ENCODE measurements around the gene TULP4.

DNA sequence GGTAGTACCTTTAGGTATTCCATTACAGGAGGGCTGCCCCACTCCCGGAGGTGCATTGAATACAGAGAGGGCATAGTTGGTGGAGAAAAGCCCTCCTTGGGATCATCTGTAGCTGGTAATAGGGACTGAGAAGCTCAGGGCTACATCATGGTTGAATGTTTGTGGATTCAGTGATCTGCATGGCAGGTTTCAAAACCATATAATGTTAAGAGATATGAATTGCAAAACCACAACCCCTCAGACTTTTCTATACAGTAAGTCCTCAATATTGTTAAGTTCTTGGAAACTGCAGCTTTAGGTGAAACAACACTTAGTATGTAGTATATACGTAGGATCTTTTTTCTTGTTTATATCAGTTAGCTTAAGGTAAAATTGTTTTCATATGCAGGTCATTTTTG, 11.3 kb downstream of the TULP4 start:
- TF ChIP-seq ZNF24 (tag by site-specific recombination; IDR thresholded peaks at IDR 0.05) (no peak), ZNF514 (tag by site-specific recombination; IDR thresholded peaks at IDR 0.05) (no peak), YY1 (tag by site-specific recombination; IDR thresholded peaks at IDR 0.05) (no peak), BCL11A (tag by site-specific recombination; IDR thresholded peaks at IDR 0.05; ENCODE audit: low read depth) (no peak), ZNF629 (tag by site-specific recombination; IDR thresholded peaks at IDR 0.05) (no peak), MYNN (tag by site-specific recombination; IDR thresholded peaks at IDR 0.05; ENCODE audit: borderline replicate concordance) (no peak), ZNF670 (tag by site-specific recombination; IDR thresholded peaks at IDR 0.05; ENCODE audit: low read depth) (no peak), ZNF10 (tag by site-specific recombination; IDR thresholded peaks at IDR 0.05) (no peak), ZNF140 (tag by site-specific recombination; IDR thresholded peaks at IDR 0.05) (no peak), ZNF146 (tag by site-specific recombination; IDR thresholded peaks at IDR 0.05) (no peak)
- TF ChIP-seq, protein P1, sequence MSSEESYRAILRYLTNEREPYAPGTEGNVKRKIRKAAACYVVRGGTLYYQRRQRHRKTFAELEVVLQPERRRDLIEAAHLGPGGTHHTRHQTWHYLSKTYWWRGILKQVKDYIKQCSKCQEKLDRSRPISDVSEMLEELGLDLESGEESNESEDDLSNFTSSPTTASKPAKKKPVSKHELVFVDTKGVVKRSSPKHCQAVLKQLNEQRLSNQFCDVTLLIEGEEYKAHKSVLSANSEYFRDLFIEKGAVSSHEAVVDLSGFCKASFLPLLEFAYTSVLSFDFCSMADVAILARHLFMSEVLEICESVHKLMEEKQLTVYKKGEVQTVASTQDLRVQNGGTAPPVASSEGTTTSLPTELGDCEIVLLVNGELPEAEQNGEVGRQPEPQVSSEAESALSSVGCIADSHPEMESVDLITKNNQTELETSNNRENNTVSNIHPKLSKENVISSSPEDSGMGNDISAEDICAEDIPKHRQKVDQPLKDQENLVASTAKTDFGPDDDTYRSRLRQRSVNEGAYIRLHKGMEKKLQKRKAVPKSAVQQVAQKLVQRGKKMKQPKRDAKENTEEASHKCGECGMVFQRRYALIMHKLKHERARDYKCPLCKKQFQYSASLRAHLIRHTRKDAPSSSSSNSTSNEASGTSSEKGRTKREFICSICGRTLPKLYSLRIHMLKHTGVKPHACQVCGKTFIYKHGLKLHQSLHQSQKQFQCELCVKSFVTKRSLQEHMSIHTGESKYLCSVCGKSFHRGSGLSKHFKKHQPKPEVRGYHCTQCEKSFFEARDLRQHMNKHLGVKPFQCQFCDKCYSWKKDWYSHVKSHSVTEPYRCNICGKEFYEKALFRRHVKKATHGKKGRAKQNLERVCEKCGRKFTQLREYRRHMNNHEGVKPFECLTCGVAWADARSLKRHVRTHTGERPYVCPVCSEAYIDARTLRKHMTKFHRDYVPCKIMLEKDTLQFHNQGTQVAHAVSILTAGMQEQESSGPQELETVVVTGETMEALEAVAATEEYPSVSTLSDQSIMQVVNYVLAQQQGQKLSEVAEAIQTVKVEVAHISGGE (tag by site-specific recombination; conservative IDR thresholded peaks at IDR 0.05; ENCODE audit: low read depth) = no peak
- TF ChIP-seq, protein P2, sequence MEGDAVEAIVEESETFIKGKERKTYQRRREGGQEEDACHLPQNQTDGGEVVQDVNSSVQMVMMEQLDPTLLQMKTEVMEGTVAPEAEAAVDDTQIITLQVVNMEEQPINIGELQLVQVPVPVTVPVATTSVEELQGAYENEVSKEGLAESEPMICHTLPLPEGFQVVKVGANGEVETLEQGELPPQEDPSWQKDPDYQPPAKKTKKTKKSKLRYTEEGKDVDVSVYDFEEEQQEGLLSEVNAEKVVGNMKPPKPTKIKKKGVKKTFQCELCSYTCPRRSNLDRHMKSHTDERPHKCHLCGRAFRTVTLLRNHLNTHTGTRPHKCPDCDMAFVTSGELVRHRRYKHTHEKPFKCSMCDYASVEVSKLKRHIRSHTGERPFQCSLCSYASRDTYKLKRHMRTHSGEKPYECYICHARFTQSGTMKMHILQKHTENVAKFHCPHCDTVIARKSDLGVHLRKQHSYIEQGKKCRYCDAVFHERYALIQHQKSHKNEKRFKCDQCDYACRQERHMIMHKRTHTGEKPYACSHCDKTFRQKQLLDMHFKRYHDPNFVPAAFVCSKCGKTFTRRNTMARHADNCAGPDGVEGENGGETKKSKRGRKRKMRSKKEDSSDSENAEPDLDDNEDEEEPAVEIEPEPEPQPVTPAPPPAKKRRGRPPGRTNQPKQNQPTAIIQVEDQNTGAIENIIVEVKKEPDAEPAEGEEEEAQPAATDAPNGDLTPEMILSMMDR (tag by site-specific recombination; IDR thresholded peaks at IDR 0.05) = no peak
- TF ChIP-seq, protein P3, sequence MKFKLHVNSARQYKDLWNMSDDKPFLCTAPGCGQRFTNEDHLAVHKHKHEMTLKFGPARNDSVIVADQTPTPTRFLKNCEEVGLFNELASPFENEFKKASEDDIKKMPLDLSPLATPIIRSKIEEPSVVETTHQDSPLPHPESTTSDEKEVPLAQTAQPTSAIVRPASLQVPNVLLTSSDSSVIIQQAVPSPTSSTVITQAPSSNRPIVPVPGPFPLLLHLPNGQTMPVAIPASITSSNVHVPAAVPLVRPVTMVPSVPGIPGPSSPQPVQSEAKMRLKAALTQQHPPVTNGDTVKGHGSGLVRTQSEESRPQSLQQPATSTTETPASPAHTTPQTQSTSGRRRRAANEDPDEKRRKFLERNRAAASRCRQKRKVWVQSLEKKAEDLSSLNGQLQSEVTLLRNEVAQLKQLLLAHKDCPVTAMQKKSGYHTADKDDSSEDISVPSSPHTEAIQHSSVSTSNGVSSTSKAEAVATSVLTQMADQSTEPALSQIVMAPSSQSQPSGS (tag by site-specific recombination; IDR thresholded peaks at IDR 0.05; ENCODE audit: low read depth) = no peak
- TF ChIP-seq, protein P4, sequence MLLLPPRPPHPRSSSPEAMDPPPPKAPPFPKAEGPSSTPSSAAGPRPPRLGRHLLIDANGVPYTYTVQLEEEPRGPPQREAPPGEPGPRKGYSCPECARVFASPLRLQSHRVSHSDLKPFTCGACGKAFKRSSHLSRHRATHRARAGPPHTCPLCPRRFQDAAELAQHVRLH (tag by site-specific recombination; IDR thresholded peaks at IDR 0.05) = no peak

Measured in HEK293 (cell line).